HEK293 (cell line): ENCODE measurements around the gene ZNF644.
"Not testable (repeated sequence)": the region's sequence is repeated elsewhere in the genome, so short reads cannot be mapped to it uniquely, and the experiment has no call there.

ENCODE experiments used
- CTCF ChIA-PET: fragments of 350-600 bp; formaldehyde crosslinking; extraction: SDS; loops from one replicate; lab custom pipeline; 2021; ENCODE audit warnings: antibody characterized with exemption; lab: Yijun Ruan, JAX
- POLR2A ChIA-PET: fragments of 300-600 bp; formaldehyde crosslinking; extraction: SDS; loops from one replicate; lab custom pipeline; 2020; ENCODE audit warnings: antibody characterized with exemption, inconsistent platforms; lab: Yijun Ruan, JAX
- H3K27ac ChIP-seq: fragments of 200-500 bp; sonication (Bioruptor generic); 2 replicates; pipeline ENCODE4 v1.5.1; 2014; ENCODE audit warnings: low read depth, low read length, control low read depth, inconsistent platforms; ENCODE audit errors: extremely low read depth
- H3K36me3 ChIP-seq, 2 experiments: fragments of 200-500 bp in 1 of 2; sonication (Bioruptor generic) in 1 of 2; 1 replicate in 1 of 2; 2 replicates in 1 of 2; pipeline ENCODE4 v1.5.1; 2014 to 2017; ENCODE audit warnings: inconsistent platforms in 2 of 2, low read length in 2 of 2; ENCODE audit not compliant: control insufficient read depth in 2 of 2, insufficient read depth in 1 of 2
- H3K4me1 ChIP-seq: fragments of 200-500 bp; sonication (Bioruptor generic); 2 replicates; pipeline ENCODE4 v1.5.1; 2014; ENCODE audit warnings: mild to moderate bottlenecking, low read length, inconsistent platforms; ENCODE audit not compliant: control insufficient read depth, insufficient read depth
- H3K4me3 ChIP-seq: 2 replicates; pipeline ENCODE4 v1.5.1; 2011; ENCODE audit warnings: low read depth, mild to moderate bottlenecking, control low read depth, low read length, moderate library complexity
- H3K9me3 ChIP-seq: fragments of 200-500 bp; sonication (Bioruptor generic); 2 replicates; pipeline ENCODE4 v1.5.1; 2014; ENCODE audit warnings: low read depth, low read length, inconsistent platforms; ENCODE audit not compliant: control insufficient read depth, insufficient read depth
- CTCF ChIP-seq: fragments of 450-650 bp; formaldehyde crosslinking; IDR thresholded peaks from 2 replicates; pipeline ENCODE4 v1.5.1; 2016; ENCODE audit warnings: missing biosample characterization, missing genetic modification characterization
- GLIS2 ChIP-seq: fragments of 450-650 bp; formaldehyde crosslinking; IDR thresholded peaks from 2 replicates; pipeline ENCODE4 v1.5.1; 2016; ENCODE audit warnings: missing biosample characterization, missing genetic modification characterization
- PRDM1 ChIP-seq: fragments of 450-650 bp; formaldehyde crosslinking; IDR thresholded peaks from 2 replicates; pipeline ENCODE4; 2016; ENCODE audit warnings: missing biosample characterization, missing genetic modification characterization
- REPIN1 ChIP-seq: fragments of 450-650 bp; formaldehyde crosslinking; IDR thresholded peaks from 2 replicates; pipeline ENCODE4 v1.5.1; 2017; ENCODE audit warnings: missing biosample characterization, missing genetic modification characterization, low read depth
- SP3 ChIP-seq: fragments of 450-650 bp; formaldehyde crosslinking; IDR thresholded peaks from 2 replicates; pipeline ENCODE4 v1.5.1; 2016; ENCODE audit warnings: missing biosample characterization, missing genetic modification characterization
- ZBTB17 ChIP-seq: fragments of 450-650 bp; formaldehyde crosslinking; IDR thresholded peaks from 2 replicates; pipeline ENCODE4 v1.5.1; 2016; ENCODE audit warnings: missing biosample characterization, missing genetic modification characterization
- ZFHX2 ChIP-seq: fragments of 450-650 bp; formaldehyde crosslinking; conservative IDR thresholded peaks from 2 replicates; pipeline ENCODE4 v1.5.1; 2016; ENCODE audit warnings: missing biosample characterization, missing genetic modification characterization
- ZNF114 ChIP-seq: fragments of 450-650 bp; formaldehyde crosslinking; IDR thresholded peaks from 2 replicates; pipeline ENCODE4 v1.5.0; 2017; ENCODE audit warnings: missing biosample characterization, missing genetic modification characterization
- ZNF155 ChIP-seq: fragments of 450-650 bp; formaldehyde crosslinking; IDR thresholded peaks from 2 replicates; pipeline ENCODE4 v1.5.1; 2016; ENCODE audit warnings: missing biosample characterization, missing genetic modification characterization
- ZNF19 ChIP-seq: fragments of 450-650 bp; formaldehyde crosslinking; IDR thresholded peaks from 2 replicates; pipeline ENCODE4; 2016; ENCODE audit warnings: missing biosample characterization, missing genetic modification characterization, low read depth
- ZNF214 ChIP-seq: fragments of 450-650 bp; formaldehyde crosslinking; IDR thresholded peaks from 2 replicates; pipeline ENCODE4 v1.5.1; 2017; ENCODE audit warnings: missing biosample characterization, mild to moderate bottlenecking, missing genetic modification characterization, borderline replicate concordance
- ZNF292 ChIP-seq: fragments of 450-650 bp; formaldehyde crosslinking; IDR thresholded peaks from 2 replicates; pipeline ENCODE4 v1.5.1; 2016; ENCODE audit warnings: low read depth, missing biosample characterization, missing genetic modification characterization, borderline replicate concordance
- ZNF324 ChIP-seq: fragments of 450-650 bp; formaldehyde crosslinking; IDR thresholded peaks from 2 replicates; pipeline ENCODE4 v1.5.1; 2016; ENCODE audit warnings: missing biosample characterization, missing genetic modification characterization
- ZNF404 ChIP-seq: fragments of 450-650 bp; formaldehyde crosslinking; IDR thresholded peaks from 2 replicates; pipeline ENCODE4 v1.5.1; 2017; ENCODE audit warnings: missing biosample characterization, missing genetic modification characterization
- ZNF529 ChIP-seq: fragments of 450-650 bp; formaldehyde crosslinking; IDR thresholded peaks from 2 replicates; pipeline ENCODE4 v1.5.1; 2017; ENCODE audit warnings: missing genetic modification characterization, missing biosample characterization; ENCODE audit not compliant: insufficient replicate concordance
- ZNF837 ChIP-seq: fragments of 450-650 bp; formaldehyde crosslinking; IDR thresholded peaks from 2 replicates; pipeline ENCODE4 v1.5.1; 2016; ENCODE audit warnings: missing biosample characterization, missing genetic modification characterization
- ZSCAN16 ChIP-seq: fragments of 450-650 bp; formaldehyde crosslinking; IDR thresholded peaks from 2 replicates; pipeline ENCODE4 v1.5.1; 2016; ENCODE audit warnings: missing biosample characterization, missing genetic modification characterization
- ZSCAN30 ChIP-seq: fragments of 450-650 bp; IDR thresholded peaks from 2 replicates; pipeline ENCODE4 v1.5.1; 2018; ENCODE audit warnings: missing biosample characterization, mild to moderate bottlenecking, missing genetic modification characterization, moderate library complexity
- ZSCAN4 ChIP-seq: fragments of 450-650 bp; formaldehyde crosslinking; IDR thresholded peaks from 2 replicates; pipeline ENCODE4 v1.5.1; 2017; ENCODE audit warnings: missing biosample characterization, missing genetic modification characterization
- TF ChIP-seq, protein P1 (sequence below): fragments of 450-650 bp; formaldehyde crosslinking; IDR thresholded peaks from 2 replicates; pipeline ENCODE4 v1.5.1; 2016; ENCODE audit warnings: missing biosample characterization, missing genetic modification characterization

Gene ZNF644

GRCh38 chr1:90911353-90911752 lies 110.5 kb downstream of the ZNF644 start:
- POLR2A ChIA-PET: no interaction called here
- no peaks in the 10 kb centered on the region for H3K4me1 ChIP-seq
- CTCF ChIA-PET: no interaction called here
- peaks cover 11 to 17% of the 10 kb centered on the region in 2 experiments; a peak in 2 of 3 replicates for H3K36me3 ChIP-seq
- no peak overlapping the region for H3K27ac ChIP-seq
- no peaks in the 10 kb centered on the region for H3K9me3 ChIP-seq
- no peak for TF ChIP-seq ZNF324 (tag by site-specific recombination)
- TF ChIP-seq ZSCAN16 (tag by site-specific recombination): no peak
- TF ChIP-seq, all 188 proteins: peak for 0
- no peak overlapping the region for H3K4me3 ChIP-seq

- H3K27ac ChIP-seq: no peak overlapping the region
- H3K4me3 ChIP-seq: no peak overlapping the region
- no peaks in the 10 kb centered on the region for H3K9me3 ChIP-seq
- ChIA-PET POLR2A (no interaction called here), CTCF (no interaction called here)
- no peaks in the 10 kb centered on the region for H3K4me1 ChIP-seq
- TF ChIP-seq ZSCAN4 (no peak), PRDM1 (tag by site-specific recombination) (no peak), CTCF (tag by site-specific recombination) (no peak), ZNF529 (tag by site-specific recombination) (no peak), ZNF19 (tag by site-specific recombination) (no peak)
- peaks cover 5 to 26% of the 10 kb centered on the region in 2 experiments; a peak in 2 of 3 replicates for H3K36me3 ChIP-seq
Measured at GRCh38 chr1:90902672-90903071, 119.2 kb downstream of the ZNF644 start.

DNA sequence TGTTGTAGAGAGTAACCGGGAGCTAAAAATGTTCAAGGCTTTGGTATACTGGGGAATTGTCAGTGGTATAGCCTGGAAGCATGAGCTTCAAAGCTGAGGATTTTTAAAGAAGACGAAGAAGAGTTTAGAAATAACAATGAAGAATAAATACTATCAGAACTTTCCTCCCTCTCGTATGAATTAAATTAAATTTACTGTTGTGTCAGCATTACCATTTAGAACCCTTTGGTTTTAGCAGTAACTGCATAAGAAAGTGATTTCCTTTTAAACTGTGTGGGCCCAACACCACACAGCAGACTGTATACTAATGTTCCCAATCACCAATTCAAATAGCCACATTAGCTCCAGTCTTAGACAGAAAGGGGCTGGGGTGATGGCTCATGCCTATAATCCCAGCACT lies 122.6 kb downstream of the ZNF644 start:
- no peaks in the 10 kb centered on the region for H3K9me3 ChIP-seq
- POLR2A ChIA-PET: no interaction called here
- no peak overlapping the region for H3K4me3 ChIP-seq
- CTCF ChIA-PET: interaction anchor here (0.6 kb wide), 2 partner anchors 225 to 611 kb away, joined by 3 read pairs; no protein-coding TSS in a partner anchor
- H3K36me3 ChIP-seq: peaks cover 0 to 31% of the 10 kb centered on the region in 2 experiments; a peak in 1 of 3 replicates
- no peaks in the 10 kb centered on the region for H3K4me1 ChIP-seq
- no peak for TF ChIP-seq ZNF214 (tag by site-specific recombination)
- TF ChIP-seq ZSCAN30 (tag by site-specific recombination): no peak
- no peak for TF ChIP-seq ZNF292 (tag by site-specific recombination)
- TF ChIP-seq ZNF114: no peak
- TF ChIP-seq, protein P1, sequence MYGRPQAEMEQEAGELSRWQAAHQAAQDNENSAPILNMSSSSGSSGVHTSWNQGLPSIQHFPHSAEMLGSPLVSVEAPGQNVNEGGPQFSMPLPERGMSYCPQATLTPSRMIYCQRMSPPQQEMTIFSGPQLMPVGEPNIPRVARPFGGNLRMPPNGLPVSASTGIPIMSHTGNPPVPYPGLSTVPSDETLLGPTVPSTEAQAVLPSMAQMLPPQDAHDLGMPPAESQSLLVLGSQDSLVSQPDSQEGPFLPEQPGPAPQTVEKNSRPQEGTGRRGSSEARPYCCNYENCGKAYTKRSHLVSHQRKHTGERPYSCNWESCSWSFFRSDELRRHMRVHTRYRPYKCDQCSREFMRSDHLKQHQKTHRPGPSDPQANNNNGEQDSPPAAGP (tag by site-specific recombination): no peak
- no peak for TF ChIP-seq ZNF155 (tag by site-specific recombination)
- no peak for TF ChIP-seq ZNF404
- TF ChIP-seq ZNF837 (tag by site-specific recombination): no peak
- no peak for TF ChIP-seq SP3 (tag by site-specific recombination)
- no peak for TF ChIP-seq GLIS2 (tag by site-specific recombination)
- TF ChIP-seq ZBTB17 (tag by site-specific recombination): no peak
- TF ChIP-seq ZFHX2 (tag by site-specific recombination): no peak
- no peak for TF ChIP-seq REPIN1 (tag by site-specific recombination)
- no peak for TF ChIP-seq PRDM1 (tag by site-specific recombination)
- TF ChIP-seq, all 188 proteins: peak for 0
- H3K27ac ChIP-seq: no peak overlapping the region

GRCh38 chr1:90893679-90894078 lies 128.2 kb downstream of the ZNF644 start:
- H3K27ac ChIP-seq, POLR2A ChIA-PET, H3K36me3 ChIP-seq, CTCF ChIA-PET, H3K4me1 ChIP-seq, H3K4me3 ChIP-seq, H3K9me3 ChIP-seq: not testable (repeated sequence)
